SK-N-MC (cell line): ENCODE results near the gene DCTN2.

Experiments used
- EZH2 ChIP-seq: fragments of 200-600 bp; sonication (generic); IDR thresholded peaks from one replicate; pipeline ENCODE4 v1.6.1; 2017; ENCODE audit warnings: antibody characterized with exemption
- POLR2AphosphoS5 ChIP-seq: IDR thresholded peaks from 2 replicates; pipeline ENCODE4 v1.6.1; 2012; ENCODE audit warnings: mild to moderate bottlenecking, low read depth, low read length, borderline replicate concordance

- TF ChIP-seq EZH2 (no peak), POLR2AphosphoS5 (no peak)
Measured at GRCh38 chr12:57488402-57489156, 58.4 kb downstream of the DCTN2 start.
